ENCODE results near the gene MRPS17. TPM values are rescaled to one million over a fixed set of nuclear protein-coding genes. Genes with fewer than 3 reads are reported as not detected.

The MRPS17 gene
- total RNA-seq, 4 donors from 2014 or later: 8.7 to 11.2 (median 9.7) TPM

DNA sequence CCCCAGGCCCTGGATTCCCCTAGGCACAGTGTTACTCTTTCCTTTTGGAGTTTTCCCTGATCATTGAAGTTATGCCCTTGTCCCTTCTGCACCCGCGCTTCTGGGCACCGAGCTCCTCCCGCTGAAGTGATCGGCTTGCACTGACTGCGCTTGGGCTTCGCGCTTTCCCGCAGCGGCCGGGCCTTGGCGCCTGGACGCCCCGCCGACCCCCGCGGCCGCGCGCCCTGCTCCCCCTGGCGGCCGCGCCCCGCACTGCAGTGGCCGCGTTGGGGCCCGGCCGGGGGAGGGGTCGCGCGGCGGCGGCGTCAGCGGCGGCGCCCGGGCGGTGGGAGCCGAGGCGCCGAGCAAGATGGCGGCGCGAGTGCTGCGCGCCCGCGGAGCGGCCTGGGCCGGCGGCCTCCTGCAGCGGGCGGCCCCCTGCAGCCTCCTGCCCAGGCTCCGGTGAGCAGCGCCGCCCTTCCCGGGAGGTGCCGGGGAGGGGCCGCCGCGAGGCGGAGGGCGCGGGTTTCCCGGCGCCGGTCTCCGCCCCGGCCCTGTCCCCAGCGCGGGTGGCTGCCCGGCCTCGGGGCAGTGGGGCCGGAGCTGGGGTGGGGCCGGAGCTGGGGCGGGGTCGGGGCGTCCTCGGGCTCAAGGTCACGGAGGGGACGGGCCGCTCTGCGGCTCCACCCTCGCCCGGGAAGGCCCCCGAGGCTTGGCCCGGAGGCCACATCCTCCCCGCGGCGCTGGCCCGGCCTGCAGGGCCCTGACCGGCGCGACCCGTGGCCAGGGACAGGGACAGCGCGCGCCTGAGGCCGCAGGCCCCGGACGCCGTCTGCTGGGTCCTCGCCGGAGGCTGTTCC lies 12.8 kb downstream of the MRPS17 start, which contains the start of gene NIPSNAP2:
Gene NIPSNAP2 (plus strand): TSS at position 325 of the 839 bp plus-strand sequence. CDS start 25 bp downstream, at position 350.
- intact Hi-C loops (cut with DNase I): no loop called here
- peak in 1 of 2 donors; percentile 81 for TF ChIP-seq POLR2A (IDR thresholded peaks at IDR 0.05)
- TF ChIP-seq, protein P1, sequence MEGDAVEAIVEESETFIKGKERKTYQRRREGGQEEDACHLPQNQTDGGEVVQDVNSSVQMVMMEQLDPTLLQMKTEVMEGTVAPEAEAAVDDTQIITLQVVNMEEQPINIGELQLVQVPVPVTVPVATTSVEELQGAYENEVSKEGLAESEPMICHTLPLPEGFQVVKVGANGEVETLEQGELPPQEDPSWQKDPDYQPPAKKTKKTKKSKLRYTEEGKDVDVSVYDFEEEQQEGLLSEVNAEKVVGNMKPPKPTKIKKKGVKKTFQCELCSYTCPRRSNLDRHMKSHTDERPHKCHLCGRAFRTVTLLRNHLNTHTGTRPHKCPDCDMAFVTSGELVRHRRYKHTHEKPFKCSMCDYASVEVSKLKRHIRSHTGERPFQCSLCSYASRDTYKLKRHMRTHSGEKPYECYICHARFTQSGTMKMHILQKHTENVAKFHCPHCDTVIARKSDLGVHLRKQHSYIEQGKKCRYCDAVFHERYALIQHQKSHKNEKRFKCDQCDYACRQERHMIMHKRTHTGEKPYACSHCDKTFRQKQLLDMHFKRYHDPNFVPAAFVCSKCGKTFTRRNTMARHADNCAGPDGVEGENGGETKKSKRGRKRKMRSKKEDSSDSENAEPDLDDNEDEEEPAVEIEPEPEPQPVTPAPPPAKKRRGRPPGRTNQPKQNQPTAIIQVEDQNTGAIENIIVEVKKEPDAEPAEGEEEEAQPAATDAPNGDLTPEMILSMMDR (IDR thresholded peaks at IDR 0.05): peak in 4 of 6 experiments; percentile 18 to 84 (median 83)
- H3K27ac ChIP-seq: peak within 1 kb of the TSS; percentile 89 to 98 (median 95)
- peaks cover 8 to 20% of the 10 kb centered on the region in 2 donors for H3K4me1 ChIP-seq
- WGBS, 2 donors: 0 to 1% methylated on average over 11 to 17 of the region's 105 CpGs
- H3K9me3 ChIP-seq: no peaks in the 10 kb centered on the region
- H3K27me3 ChIP-seq: no peaks in the 10 kb centered on the region
- H3K4me3 ChIP-seq (replicated peaks in 1 of 3): peak within 1 kb of the TSS; percentile 4 to 63 (median 45)
- H3K36me3 ChIP-seq: no peaks in the 10 kb centered on the region
- DNase-seq: peak; percentile 84

DNA sequence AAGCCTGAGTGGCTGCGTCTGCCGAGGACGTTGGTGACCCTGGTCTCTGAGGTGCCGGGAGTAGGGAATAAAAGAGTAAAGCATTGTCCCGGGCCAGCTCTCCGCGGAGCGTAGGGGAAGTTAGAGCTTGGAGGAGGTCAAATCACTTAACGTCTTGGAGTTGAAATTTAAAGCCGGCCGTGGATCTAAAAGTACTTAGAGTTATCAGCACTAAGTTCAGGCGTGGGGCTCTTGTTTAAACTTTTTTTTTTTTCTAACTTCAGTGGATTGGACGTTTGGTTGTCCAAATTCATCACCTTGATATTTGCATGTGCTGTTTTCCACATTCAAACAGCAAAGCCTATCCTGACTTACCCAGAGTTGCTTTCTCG lies 13.4 kb downstream of the MRPS17 start:
- 4% methylated on average over 14 of the region's 14 CpGs for WGBS, 2 donors
- H3K27me3 ChIP-seq: no peaks in the 10 kb centered on the region
- no peaks in the 10 kb centered on the region for H3K9me3 ChIP-seq
- no peak for TF ChIP-seq POLR2A (IDR thresholded peaks at IDR 0.05)
- TF ChIP-seq, protein P1 (IDR thresholded peaks at IDR 0.05): no peak
- intact Hi-C loops (cut with DNase I): no loop called here
- H3K4me3 ChIP-seq (replicated peaks in 1 of 3): peak overlapping the region; percentile 4 to 63 (median 45)
- no peak for DNase-seq
- H3K27ac ChIP-seq: peak overlapping the region; percentile 89 to 98 (median 95)
- peaks cover 8 to 20% of the 10 kb centered on the region in 2 donors for H3K4me1 ChIP-seq
- H3K36me3 ChIP-seq: no peaks in the 10 kb centered on the region

DNA sequence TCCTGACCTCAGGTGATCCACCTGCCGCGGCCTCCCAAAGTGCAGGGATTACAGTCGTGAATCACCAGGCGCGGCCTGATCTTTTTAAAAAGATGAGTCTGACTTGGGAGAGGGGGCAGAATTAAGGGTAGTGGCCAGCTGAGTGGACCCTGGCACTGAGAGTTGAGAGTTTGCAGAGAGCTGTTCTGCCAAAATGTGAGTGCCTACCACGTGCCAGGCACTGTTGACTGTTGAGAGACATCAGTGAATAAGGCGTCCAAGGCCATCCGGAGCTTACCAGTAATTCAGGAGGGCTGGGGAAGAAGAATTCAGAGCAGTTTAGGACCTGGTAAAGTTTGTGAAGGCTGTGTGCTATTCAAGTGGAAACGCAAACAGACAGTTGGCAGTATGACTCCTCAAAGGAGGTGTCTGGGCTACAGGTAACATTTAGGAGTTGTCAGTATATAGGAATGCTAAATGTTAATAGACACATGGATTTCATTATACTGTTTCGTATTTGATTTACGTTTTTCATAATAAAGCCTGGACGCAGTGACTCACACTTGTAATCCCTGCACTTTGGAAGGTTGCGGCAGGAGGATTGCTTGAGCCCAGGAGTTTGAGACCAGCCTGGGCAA lies 14.2 kb downstream of the MRPS17 start:
- DNase-seq: peak; percentile 73 to 85
- Histone ChIP-seq H3K27me3 (no peaks in the 10 kb centered on the region), H3K27ac (peak overlapping the region; percentile 89 to 98 (median 95)), H3K4me1 (peaks cover 14 to 26% of the 10 kb centered on the region in 2 donors), H3K4me3 (replicated peaks in 1 of 3) (no peak overlapping the region), H3K36me3 (no peaks in the 10 kb centered on the region), H3K9me3 (no peaks in the 10 kb centered on the region)
- TF ChIP-seq POLR2A (IDR thresholded peaks at IDR 0.05): peak in 1 of 2 donors; percentile 38
- TF ChIP-seq, protein P1 (IDR thresholded peaks at IDR 0.05): no peak
- WGBS, 2 donors: 68 to 70% methylated on average over 13 of the region's 13 CpGs
- intact Hi-C loops (cut with DNase I): no loop called here

DNA sequence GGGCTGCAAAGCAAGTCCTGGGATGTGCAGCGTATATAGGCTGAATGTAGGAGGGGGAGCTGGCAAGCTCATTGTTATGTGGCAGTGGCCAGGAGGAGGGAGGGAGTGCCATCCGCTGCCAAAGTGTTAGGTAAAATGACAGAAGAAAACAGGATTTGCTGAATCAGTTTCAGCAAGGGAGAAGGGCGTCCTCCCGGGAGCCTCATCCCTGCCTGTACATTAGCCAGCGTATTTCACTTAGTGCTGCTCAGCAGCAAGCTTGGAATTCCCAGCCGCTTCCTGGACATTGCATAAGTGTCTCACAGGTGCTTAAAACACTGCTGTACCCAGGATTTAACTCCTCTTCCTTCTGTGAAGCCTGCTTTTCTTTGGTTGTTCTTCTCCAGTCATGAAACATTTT lies 15.2 kb downstream of the MRPS17 start:
- no peaks in the 10 kb centered on the region for H3K27me3 ChIP-seq
- no peaks in the 10 kb centered on the region for H3K9me3 ChIP-seq
- H3K27ac ChIP-seq: no peak overlapping the region
- H3K4me3 ChIP-seq (replicated peaks in 1 of 3): no peak overlapping the region
- peaks cover 21 to 31% of the 10 kb centered on the region in 2 donors for H3K4me1 ChIP-seq
- DNase-seq: no peak
- 90% methylated on average over 6 of the region's 6 CpGs for WGBS, 2 donors
- no peaks in the 10 kb centered on the region for H3K36me3 ChIP-seq
- no peak for TF ChIP-seq POLR2A (IDR thresholded peaks at IDR 0.05)
- TF ChIP-seq, protein P1 (IDR thresholded peaks at IDR 0.05): no peak
- intact Hi-C loops (cut with DNase I): no loop called here

DNA sequence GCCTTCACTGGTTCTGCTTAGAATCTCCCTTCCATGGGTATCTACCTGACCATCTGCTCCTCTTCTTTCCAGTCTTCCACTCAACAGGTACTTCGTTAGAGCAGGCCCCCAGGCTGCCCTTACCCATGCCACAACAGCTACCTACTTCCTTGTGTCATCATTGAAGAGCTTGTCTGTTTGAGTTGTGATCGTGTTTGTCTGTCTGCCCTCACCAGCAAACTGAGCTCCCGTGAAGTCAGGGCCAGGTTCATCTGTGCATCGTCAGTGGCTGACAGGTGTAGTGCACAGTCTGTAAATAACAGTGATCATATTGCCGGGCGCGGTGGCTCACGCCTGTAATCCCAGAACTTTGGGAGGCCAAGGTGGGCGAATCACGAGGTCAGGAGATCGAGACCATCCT lies 17.7 kb downstream of the MRPS17 start:
- Histone ChIP-seq H3K36me3 (no peaks in the 10 kb centered on the region), H3K4me3 (replicated peaks in 1 of 3) (no peak overlapping the region), H3K4me1 (peaks cover 21 to 31% of the 10 kb centered on the region in 2 donors), H3K9me3 (no peaks in the 10 kb centered on the region), H3K27me3 (no peaks in the 10 kb centered on the region), H3K27ac (no peak overlapping the region)
- no peak for DNase-seq
- TF ChIP-seq, protein P1 (IDR thresholded peaks at IDR 0.05): no peak
- TF ChIP-seq POLR2A (IDR thresholded peaks at IDR 0.05): no peak
- intact Hi-C loops (cut with DNase I): no loop called here
- 95 to 99% methylated on average over 11 of the region's 11 CpGs for WGBS, 2 donors

Measured in thyroid gland (tissue), 4 donors.